HK-2 (cell line): ENCODE results near the gene AFAP1.

Source experiments
- DNase-seq: peaks from one replicate; pipeline ENCODE4 v3.0.0-alpha.2; 2018; ENCODE audit not compliant: unreplicated experiment

Gene AFAP1

GRCh38 chr4:7756561-7757355 is 182.9 kb downstream of the AFAP1 start:
- peak; percentile 76 for DNase-seq

DNA sequence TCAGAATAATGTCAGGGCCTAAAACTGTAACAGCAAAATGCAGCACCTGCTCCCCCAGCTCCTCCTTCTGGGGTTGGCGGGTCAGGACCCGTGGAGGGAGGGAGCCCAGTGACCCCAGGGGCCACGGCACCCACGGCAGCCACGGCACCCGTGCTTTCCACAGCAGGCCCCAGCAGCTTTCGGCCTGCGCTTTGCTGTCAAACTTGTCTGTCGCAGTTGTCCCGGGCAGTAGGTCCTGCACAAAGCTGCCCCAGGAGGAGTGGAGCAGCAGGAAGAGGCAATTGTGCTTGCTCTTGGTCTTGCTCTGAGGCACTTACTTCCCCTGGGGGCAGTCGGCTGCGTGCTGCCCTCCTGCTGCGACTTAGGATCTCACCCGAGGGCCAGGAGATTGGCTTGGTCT is 183.6 kb downstream of the AFAP1 start:
- no peak for DNase-seq

GRCh38 chr4:7755561-7755960 is 184.1 kb downstream of the AFAP1 start:
- no peak for DNase-seq

DNA sequence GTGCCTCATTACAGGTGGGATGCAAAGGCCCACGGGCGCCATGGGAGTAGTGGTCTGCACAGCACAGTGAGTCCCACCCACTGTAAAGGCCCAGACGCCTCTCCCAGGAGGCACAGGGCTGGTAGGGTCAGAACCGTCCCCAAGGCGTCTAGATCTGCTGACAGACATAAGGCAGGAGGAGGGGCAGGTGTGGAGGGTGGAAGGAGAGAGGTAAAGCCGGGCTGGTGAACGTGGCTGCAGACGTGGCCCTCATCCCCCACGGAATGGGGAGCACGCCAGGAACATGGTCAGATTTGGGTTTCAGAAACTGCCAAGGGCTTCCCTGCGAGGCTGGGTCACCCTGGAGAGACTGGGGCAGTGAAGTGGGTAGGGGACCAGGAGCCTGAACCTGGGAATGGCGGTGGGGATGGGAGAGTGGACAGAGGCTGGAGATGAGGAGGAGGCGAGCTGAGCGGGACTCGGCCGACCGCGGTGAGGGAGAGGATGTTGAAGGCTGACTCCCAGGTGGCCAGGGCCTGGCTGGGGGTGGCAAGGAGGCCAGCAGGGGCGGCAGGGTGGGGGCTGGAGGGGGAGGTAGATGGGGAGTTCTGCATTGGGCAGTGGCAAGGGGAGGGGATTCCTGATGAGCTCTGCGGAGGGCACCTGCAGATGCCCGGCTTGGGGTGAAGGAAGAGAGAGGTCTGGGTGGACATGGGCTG is 184.9 kb downstream of the AFAP1 start:
- no peak for DNase-seq

GRCh38 chr4:7753931-7754465 is 185.7 kb downstream of the AFAP1 start:
- no peak for DNase-seq

GRCh38 chr4:7753271-7753670 is 186.4 kb downstream of the AFAP1 start:
- DNase-seq = peak; percentile 58

GRCh38 chr4:7752649-7753048 is 187.0 kb downstream of the AFAP1 start:
- peak; percentile 21 for DNase-seq

DNA sequence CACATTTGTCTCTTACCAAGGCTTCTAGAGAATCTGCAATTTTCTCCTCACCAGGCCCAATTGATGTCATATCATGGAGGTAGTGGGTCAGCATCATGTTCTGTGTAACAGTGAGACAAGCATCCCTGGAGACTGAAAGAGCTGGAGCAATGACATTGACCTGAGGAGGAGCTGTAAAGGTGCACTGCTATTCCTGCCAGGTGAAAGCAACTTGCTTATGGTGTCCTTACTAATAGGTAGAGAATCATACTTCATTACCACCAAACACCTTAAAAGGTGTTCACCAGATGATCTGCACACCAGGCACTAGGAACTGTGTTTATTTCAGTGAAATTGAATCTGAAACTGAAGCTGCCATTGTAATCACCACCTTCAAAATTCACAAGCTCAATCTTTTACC is 188.7 kb downstream of the AFAP1 start:
- DNase-seq = no peak

DNA sequence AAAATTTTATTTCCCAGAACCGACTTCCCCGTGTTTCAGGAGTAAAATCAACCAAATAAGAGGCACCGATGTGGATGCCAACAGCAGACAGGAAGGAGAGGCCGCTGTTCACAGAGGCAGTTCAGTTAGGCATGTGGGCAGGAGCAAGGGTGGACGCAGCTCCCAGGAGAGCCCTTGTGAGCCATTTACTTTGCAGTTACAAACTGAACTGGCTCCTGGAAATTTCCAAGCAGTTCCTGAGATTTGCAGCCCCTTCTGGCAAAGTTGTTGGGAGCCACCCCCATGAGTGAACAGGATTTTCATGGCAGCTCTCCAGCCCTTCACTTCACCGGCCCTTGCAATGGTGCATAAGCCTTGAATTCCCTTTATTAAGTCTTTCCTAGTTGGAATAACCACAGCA is 189.1 kb downstream of the AFAP1 start:
- no peak for DNase-seq

DNA sequence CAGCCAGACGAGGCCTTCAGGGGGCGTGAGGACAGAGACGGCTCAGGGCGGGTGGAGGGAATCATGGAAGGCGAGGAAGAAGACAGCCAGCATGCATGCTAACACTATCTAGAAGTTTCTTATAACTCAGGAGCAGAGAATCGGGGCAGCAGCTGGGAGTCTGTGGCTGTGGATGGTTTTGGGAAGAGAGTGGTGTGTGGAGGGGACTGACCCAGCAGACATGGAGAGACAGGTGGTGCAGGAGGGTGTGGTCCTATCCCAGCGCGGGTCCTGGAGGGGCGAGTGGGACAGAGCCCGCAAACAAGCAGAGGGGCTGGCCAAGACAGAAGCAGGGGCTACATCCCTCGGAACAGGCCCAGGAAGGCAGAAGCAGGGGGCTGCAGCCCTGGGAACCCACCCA is 192.1 kb downstream of the AFAP1 start:
- DNase-seq = no peak

DNA sequence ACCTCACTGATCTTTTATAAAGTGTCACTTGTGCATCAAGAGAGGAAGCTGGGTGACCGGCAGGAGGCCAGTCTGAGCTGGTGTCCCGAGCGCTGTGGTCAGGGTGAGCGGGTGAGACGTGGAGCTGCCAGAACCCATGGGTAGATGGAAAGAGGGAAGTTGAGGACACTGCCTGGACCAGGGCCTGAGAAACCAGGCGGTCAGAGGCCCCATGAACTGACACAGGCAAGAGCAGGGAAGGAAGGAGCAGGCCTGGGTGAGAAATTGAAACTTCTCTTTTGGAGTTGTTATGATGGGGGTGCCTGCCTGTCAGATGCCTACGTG is 192.6 kb downstream of the AFAP1 start:
- no peak for DNase-seq

DNA sequence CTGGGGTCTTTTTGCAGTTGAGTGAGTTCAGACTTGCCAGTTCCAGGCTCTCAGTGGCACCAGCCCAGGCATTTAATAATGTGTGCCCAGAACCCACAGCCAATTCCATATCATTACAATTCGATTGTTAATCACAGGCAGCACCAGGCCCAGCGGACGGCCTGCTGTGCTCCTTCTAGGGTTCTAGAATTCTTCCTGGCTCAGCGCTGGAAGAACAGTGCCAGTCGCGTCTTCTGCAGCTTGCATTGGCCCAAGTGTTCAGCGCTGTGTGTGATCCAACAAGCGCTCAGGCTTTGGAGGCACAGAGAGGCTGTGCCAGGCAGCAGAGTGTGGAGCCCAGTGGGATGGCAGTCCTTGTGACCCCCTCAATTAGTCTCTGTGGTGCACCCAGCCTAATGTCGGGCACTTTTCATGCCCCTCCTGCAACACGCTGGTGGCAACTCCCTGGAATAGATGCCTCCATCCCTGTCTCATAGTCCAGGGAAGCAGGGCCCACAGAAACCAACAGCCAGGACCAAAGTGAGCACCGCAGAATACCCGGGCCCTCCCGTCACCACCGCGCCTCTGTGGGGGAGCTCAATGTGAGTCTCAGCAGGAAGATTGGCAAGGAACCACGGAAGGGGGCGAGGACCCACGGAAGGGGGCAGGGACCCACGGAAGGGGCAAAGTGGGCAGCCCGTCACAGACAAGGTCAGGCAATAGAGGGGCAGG is 193.2 kb downstream of the AFAP1 start:
- DNase-seq = no peak

DNA sequence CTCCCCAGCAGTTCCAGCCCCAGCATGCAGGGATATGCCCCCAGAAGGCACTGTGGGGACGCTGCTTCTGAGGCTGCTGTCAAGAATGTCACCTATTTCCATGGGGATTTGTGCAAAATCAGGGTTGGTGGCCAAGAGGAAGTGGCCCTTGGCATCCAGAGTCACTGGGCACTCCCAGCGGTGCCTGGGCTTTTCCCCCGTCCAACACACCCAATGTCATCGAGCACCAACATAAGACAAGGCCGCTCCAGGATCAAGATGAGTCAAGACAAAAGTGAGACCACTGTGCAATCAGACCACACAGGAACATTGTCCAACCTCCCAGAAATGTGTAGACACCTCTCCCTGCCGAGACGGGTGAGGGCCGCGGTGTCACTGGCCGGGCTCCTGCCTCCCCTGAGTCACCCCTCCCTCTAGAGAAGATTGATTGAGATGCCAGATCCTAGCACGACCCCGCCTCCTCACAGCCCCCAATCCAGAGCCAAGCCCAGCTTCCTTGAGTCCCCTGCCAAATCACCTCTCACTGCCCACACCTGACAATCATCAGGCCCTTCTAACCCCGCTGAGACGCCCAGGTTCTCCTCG is 194.3 kb downstream of the AFAP1 start:
- no peak for DNase-seq

DNA sequence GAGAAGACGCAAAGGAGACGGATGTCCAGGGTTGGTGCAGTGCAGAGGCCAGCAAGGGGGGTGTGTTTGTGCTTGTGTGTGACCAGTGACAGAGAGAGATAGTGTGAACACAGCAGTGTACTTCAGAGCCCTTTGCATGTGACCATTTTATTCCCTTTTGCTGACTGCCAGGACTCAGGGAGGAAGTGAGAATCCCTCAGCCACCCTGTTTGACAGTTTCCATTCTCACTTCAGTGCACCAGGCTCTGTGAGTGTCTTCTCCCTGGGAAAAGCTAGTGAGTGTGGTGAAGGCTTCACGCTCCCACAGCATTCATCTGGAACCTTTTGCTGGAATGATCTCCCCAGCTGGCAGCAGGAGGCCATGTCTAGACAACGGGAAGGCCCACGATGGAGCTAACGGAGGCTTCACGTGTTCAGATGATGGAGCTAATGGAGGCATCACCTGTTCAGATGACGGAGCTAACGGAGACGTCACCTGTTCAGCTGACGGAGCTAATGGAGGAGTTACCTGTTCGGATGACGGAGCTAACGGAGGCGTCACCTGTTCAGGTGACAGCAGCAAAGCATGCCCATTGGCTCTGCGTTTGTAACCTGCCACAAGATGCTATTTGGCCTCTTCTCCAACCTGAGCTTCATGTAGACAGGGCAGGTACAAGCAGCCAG is 195.4 kb downstream of the AFAP1 start:
- DNase-seq = no peak

GRCh38 chr4:7742807-7743280 is 196.8 kb downstream of the AFAP1 start:
- DNase-seq = no peak

DNA sequence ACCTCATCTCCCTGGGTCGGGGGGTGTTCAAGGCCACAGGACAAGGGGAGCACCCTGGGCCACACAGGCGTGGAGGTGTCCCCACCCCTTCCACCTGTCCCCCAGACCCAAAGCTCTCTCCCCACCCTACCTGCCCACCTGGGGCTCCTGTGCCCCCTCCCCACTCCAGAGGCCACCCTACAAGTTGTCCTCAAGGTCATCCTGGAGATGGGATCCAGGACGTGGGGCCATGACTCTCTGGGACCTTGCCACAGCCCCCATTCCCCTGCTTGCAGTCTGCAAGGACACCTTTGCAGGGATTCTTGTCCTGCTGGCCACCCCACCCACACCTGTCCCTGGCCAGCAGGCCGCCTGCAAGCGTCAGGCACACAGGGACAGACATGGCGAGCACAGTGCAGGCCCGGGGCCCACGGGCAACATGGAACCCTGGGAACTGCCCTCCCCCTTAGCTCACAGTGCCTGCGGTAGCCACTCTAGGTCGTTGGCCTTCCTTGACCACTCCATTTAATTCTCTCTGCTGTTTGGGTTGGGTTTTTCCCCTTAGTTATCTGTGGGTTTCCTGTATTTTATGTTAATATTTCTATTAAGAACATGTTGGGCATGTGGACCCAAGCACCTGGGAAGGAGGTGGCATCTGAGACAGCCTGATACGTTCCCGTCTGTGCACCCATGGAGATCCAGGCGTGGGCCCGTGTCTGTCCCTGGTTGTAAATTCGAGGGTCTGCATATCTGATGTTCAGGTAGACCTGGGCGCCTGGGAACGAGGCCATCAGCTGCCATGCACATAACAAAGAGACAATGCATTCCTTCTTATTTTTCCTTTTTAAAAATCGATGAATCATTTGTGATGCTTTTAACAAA is 197.5 kb downstream of the AFAP1 start:
- no peak for DNase-seq

GRCh38 chr4:7740866-7741525 is 198.7 kb downstream of the AFAP1 start:
- DNase-seq = no peak

- no peak for DNase-seq
These were observed 199.5 kb downstream of the AFAP1 start for GRCh38 chr4:7739918-7740865.
